Activated CD4-positive, alpha-beta T cell treated with anti-CD3 and anti-CD28 coated beads, Interleukin-10, Interleukin-2, amounts not matched to agents 100 ng/mL and 50 ng/mL, durations not matched to agents 16 hours and 8 hours (primary cell): ENCODE measurements around the gene ANO8.
"Not testable (repeated sequence)": the region's sequence is repeated elsewhere in the genome, so short reads cannot be mapped to it uniquely, and the experiment has no call there.

Source experiments
- DNase-seq: peaks from one replicate; pipeline ENCODE4 v3.0.0-alpha.2; 2020

Gene ANO8

GRCh38 chr19:17309198-17309964 is 25.3 kb downstream of the ANO8 start, which contains the start of gene DDA1:
DDA1 (plus strand) TSS chr19:17309563; CDS start chr19:17309655, 92 bp downstream.
- DNase-seq = peak; percentile 100

GRCh38 chr19:17307876-17308377 is 26.7 kb downstream of the ANO8 start:
- no peak for DNase-seq

GRCh38 chr19:17306285-17306714 is 28.4 kb downstream of the ANO8 start:
- no peak for DNase-seq

- DNase-seq = peak; percentile 100
These were observed 29.0 kb downstream of the ANO8 start, which contains the start of gene MRPL34 for GRCh38 chr19:17305517-17306284. MRPL34 (plus strand) TSS chr19:17305872; CDS start chr19:17305893, 21 bp downstream.

- DNase-seq = no peak
These were observed 29.5 kb downstream of the ANO8 start for GRCh38 chr19:17305216-17305516.

GRCh38 chr19:17304386-17305215 is 30.1 kb downstream of the ANO8 start:
- no peak for DNase-seq

GRCh38 chr19:17303940-17304267 is 30.8 kb downstream of the ANO8 start:
- DNase-seq = no peak

- DNase-seq = peak; percentile 96
These were observed 31.3 kb downstream of the ANO8 start, which contains the start of gene ABHD8 for GRCh38 chr19:17303167-17303939. ABHD8 (minus strand) TSS chr19:17303425; CDS start chr19:17301616, 1,809 bp downstream.

- no peak for DNase-seq
These were observed 32.1 kb downstream of the ANO8 start for GRCh38 chr19:17302391-17303166.

- no peak for DNase-seq
These were observed 33.5 kb downstream of the ANO8 start for GRCh38 chr19:17300992-17301619.

GRCh38 chr19:17296976-17297375 is 37.7 kb downstream of the ANO8 start:
- DNase-seq = no peak

GRCh38 chr19:17296273-17296672 is 38.4 kb downstream of the ANO8 start:
- peak; percentile 46 for DNase-seq

GRCh38 chr19:17295551-17295950 is 39.1 kb downstream of the ANO8 start:
- not testable (repeated sequence) for DNase-seq

- peak; percentile 73 for DNase-seq
These were observed 40.4 kb downstream of the ANO8 start for GRCh38 chr19:17294051-17294891.

- DNase-seq = no peak
These were observed 41.0 kb downstream of the ANO8 start for GRCh38 chr19:17293605-17294004.

GRCh38 chr19:17292301-17293074 is 42.2 kb downstream of the ANO8 start:
- peak; percentile 88 for DNase-seq

- peak; percentile 75 for DNase-seq
These were observed 45.2 kb downstream of the ANO8 start for GRCh38 chr19:17289489-17289888.

GRCh38 chr19:17286752-17287151 is 47.9 kb downstream of the ANO8 start:
- DNase-seq = no peak

GRCh38 chr19:17286263-17286662 is 48.4 kb downstream of the ANO8 start:
- no peak for DNase-seq
